Measurements from ENCODE around the gene RWDD4. TPM values are rescaled to one million over a fixed set of nuclear protein-coding genes. Genes with fewer than 3 reads are reported as not detected.

The RWDD4 gene
- 18.0 TPM for total RNA-seq
- long read RNA-seq, transcript RWDD4-202 (7 exons, 2,590 nt), result major isoform, 36 of 43 reads
- long read RNA-seq, partial matches to known transcripts, result 1 of 43 reads
- long read RNA-seq, other reads (novel, unspliced or antisense), result 6 of 43 reads

GRCh38 chr4:183659029-183659871, at the start of gene RWDD4, which contains the start of gene TRAPPC11:
TSS of gene RWDD4 (minus strand) at chr4:183659185. CDS start at chr4:183658952, 233 bp downstream.
TSS of gene TRAPPC11 (plus strand) at chr4:183659293. CDS start at chr4:183663868, 4,575 bp downstream.
- H3K36me3 ChIP-seq, result peaks cover 13% of the 10 kb centered on the region
- no peaks in the 10 kb centered on the region for H3K27me3 ChIP-seq (ENCODE audit: low read depth)
- H3K9me3 ChIP-seq (replicated peaks), result no peaks in the 10 kb centered on the region
- peak; percentile 99 for DNase-seq
- peak; percentile 50 for TF ChIP-seq CTCF (IDR thresholded peaks at IDR 0.05; ENCODE audit: borderline replicate concordance)
- H3K4me1 ChIP-seq, result peaks cover 36% of the 10 kb centered on the region
- intact Hi-C loops (cut with micrococcal nuclease), result no loop called here
- H3K27ac ChIP-seq (replicated peaks), result peak within 1 kb of the TSS; percentile 95
- H3K4me3 ChIP-seq, result peak within 1 kb of the TSS; percentile 94

- H3K9me3 ChIP-seq (replicated peaks), result peaks cover 4% of the 10 kb centered on the region
- H3K4me1 ChIP-seq, result no peaks in the 10 kb centered on the region
- H3K27ac ChIP-seq (replicated peaks), result no peak overlapping the region
- no peak for DNase-seq
- peaks cover 94% of the 10 kb centered on the region for H3K36me3 ChIP-seq
- TF ChIP-seq CTCF (IDR thresholded peaks at IDR 0.05; ENCODE audit: borderline replicate concordance), result no peak
- H3K4me3 ChIP-seq, result no peak overlapping the region
- H3K27me3 ChIP-seq (ENCODE audit: low read depth), result no peaks in the 10 kb centered on the region
- intact Hi-C loops (cut with micrococcal nuclease), result no loop called here
Measured at GRCh38 chr4:183702492-183702891, 43.5 kb upstream of the RWDD4 start.

- no peaks in the 10 kb centered on the region for H3K4me1 ChIP-seq
- TF ChIP-seq CTCF (IDR thresholded peaks at IDR 0.05; ENCODE audit: borderline replicate concordance), result no peak
- peaks cover 94% of the 10 kb centered on the region for H3K36me3 ChIP-seq
- intact Hi-C loops (cut with micrococcal nuclease), result no loop called here
- no peaks in the 10 kb centered on the region for H3K27me3 ChIP-seq (ENCODE audit: low read depth)
- no peak for DNase-seq
- peaks cover 4% of the 10 kb centered on the region for H3K9me3 ChIP-seq (replicated peaks)
- H3K27ac ChIP-seq (replicated peaks), result no peak overlapping the region
- no peak overlapping the region for H3K4me3 ChIP-seq
Measured at GRCh38 chr4:183700407-183700806, 41.4 kb upstream of the RWDD4 start.

- no peak overlapping the region for H3K4me3 ChIP-seq
- TF ChIP-seq CTCF (IDR thresholded peaks at IDR 0.05; ENCODE audit: borderline replicate concordance), result no peak
- H3K4me1 ChIP-seq, result no peaks in the 10 kb centered on the region
- no peak overlapping the region for H3K27ac ChIP-seq (replicated peaks)
- no peaks in the 10 kb centered on the region for H3K27me3 ChIP-seq (ENCODE audit: low read depth)
- peaks cover 4% of the 10 kb centered on the region for H3K9me3 ChIP-seq (replicated peaks)
- no peak for DNase-seq
- peaks cover 98% of the 10 kb centered on the region for H3K36me3 ChIP-seq
- intact Hi-C loops (cut with micrococcal nuclease), result no loop called here
Measured at GRCh38 chr4:183698909-183699308, 39.9 kb upstream of the RWDD4 start.

DNA sequence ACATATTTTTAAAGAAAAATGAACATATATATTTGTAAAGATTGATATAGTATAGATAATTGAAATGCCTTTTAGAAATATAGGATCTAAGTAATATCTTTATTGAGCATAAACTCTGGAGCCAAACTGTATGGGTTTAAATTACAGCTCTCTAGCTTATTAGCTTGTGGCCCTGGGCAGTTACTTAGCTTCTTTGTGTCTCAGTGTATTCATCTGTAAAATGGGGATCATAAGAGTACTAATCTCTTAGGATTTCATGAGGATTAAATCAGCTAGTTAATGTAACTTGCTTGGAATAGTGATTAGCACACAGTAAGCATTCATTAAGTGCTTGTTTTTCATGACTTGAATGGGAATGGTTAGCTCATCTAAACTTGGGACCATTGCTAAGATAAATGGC, 32.9 kb upstream of the RWDD4 start:
- no peak overlapping the region for H3K27ac ChIP-seq (replicated peaks)
- H3K36me3 ChIP-seq, result peaks cover 94% of the 10 kb centered on the region
- no peak for DNase-seq
- H3K9me3 ChIP-seq (replicated peaks), result no peaks in the 10 kb centered on the region
- H3K27me3 ChIP-seq (ENCODE audit: low read depth), result no peaks in the 10 kb centered on the region
- H3K4me3 ChIP-seq, result no peak overlapping the region
- TF ChIP-seq CTCF (IDR thresholded peaks at IDR 0.05; ENCODE audit: borderline replicate concordance), result no peak
- no peaks in the 10 kb centered on the region for H3K4me1 ChIP-seq
- intact Hi-C loops (cut with micrococcal nuclease), result no loop called here
